Ovary (tissue), 10 donors: Measurements from ENCODE around the gene LEPR. TPM values are rescaled to one million over a fixed set of nuclear protein-coding genes. Genes with fewer than 3 reads are reported as not detected.
A peak's percentile ranks its signal among the peaks of the same experiment; 100 is the strongest.

Experiments used
- DNase-seq, 5 donors: peaks; one replicate each; pipeline ENCODE4 v3.0.0-alpha.2; 2019 to 2020
- H3K27ac ChIP-seq, 2 donors: fragments of 200-600 bp; one replicate each; pipeline versions ENCODE4 v1.5.1 to v1.8.0; 2019 to 2022
- H3K27me3 ChIP-seq: fragments of 200-600 bp; one replicate; pipeline ENCODE4 v1.8.0; 2022
- H3K36me3 ChIP-seq: fragments of 200-600 bp; sonication (generic); one replicate; pipeline ENCODE4 v1.5.1; 2019
- H3K4me1 ChIP-seq: one replicate; pipeline ENCODE4 v1.8.1; 2013; ENCODE audit warnings: mild to moderate bottlenecking, moderate library complexity; ENCODE audit not compliant: insufficient read depth
- H3K4me3 ChIP-seq: fragments of 200-600 bp; sonication (generic); one replicate; pipeline ENCODE4 v1.5.1; 2017
- H3K9me3 ChIP-seq, 2 donors: fragments of 200-600 bp in 1 of 2; sonication (generic) in 1 of 2; one replicate each; pipeline versions ENCODE4 v1.5.1 to v1.8.1; 2013 to 2019; ENCODE audit warnings: mild to moderate bottlenecking in 1 of 2, moderate library complexity in 1 of 2
- EP300 ChIP-seq: sonication (generic); formaldehyde crosslinking; IDR thresholded peaks from one replicate; pipeline ENCODE4 v1.6.1; 2017; ENCODE audit warnings: antibody characterized with exemption
- POLR2A ChIP-seq: fragments of 450-650 bp; IDR thresholded peaks from one replicate; pipeline ENCODE4 v1.6.1; 2017; ENCODE audit warnings: antibody characterized with exemption, mild to moderate bottlenecking, moderate library complexity
- WGBS, 3 donors: extraction: QIAGEN DNeasy Blood & Tissue Kit in 1 of 3; methylation state at CpG; one replicate each; pipeline versions ENCODE4 v1.1.5 to v1.1.7; 2013 to 2017; 5-methylcytosine and 5-hydroxymethylcytosine counted together
- intact Hi-C, 4 donors: fragments of 100-400 bp; cut with DNase I; formaldehyde crosslinking; loops; one replicate each; pipeline versions ENCODE4 v1.11.0 to v1.15.1; 2022 to 2023
- long read RNA-seq, 3 donors: library from polyadenylated mRNA in 2 of 3; unstranded in 2 of 3; transcript quantifications; one replicate each; pipeline ENCODE4 v2.0.0 and lab custom pipeline, GENCODE V29; 2021 to 2026
- polyA plus RNA-seq, 2 donors: library from polyadenylated mRNA; stranded (reverse); fragments of 200-250 nt in 1 of 2; fragments of 350-450 nt in 1 of 2; fragmentation: Illumina TruSeq in 1 of 2; extraction: RNeasy Lipid Tissue Mini Kit (QIAGEN cat#74804) in 1 of 2; gene quantifications; one replicate each; pipeline ENCODE4 v1.2.3, GENCODE V29; 2013 to 2014
- total RNA-seq, 7 donors: library from RNA; depleted of rRNA in 2 of 7; stranded (reverse); fragments of >200 nt in 2 of 7; fragmentation: NEBNext Ultra II Directional in 3 of 7; extraction: Animal tissue kit (Norgen Biotek cat#: 25700) in 3 of 7; gene quantifications; one replicate each; pipeline versions ENCODE4 v1.1.0 to v1.2.4, GENCODE V29; 2016 to 2023
- TF ChIP-seq, protein P1 (sequence below), 3 donors: fragments of 450-650 bp in 2 of 3; fragments of 200-600 bp in 1 of 3; IDR thresholded peaks; one replicate each; pipeline versions ENCODE4 v1.5.1 to v1.8.0; 2016 to 2022; ENCODE audit warnings: antibody characterized with exemption in 3 of 3, mild to moderate bottlenecking in 1 of 3
- donor health status: DM: no; HTN: no; CAD: no; lungs with moderate emphysema.
- donor health status: DM: no; HTN: no; CAD: no.
- donor health status: Bipolar disorder and iron deficiency.
- donor health status: DM: yes; HTN: yes; CAD: no.
- donor health status: DM: no; HTN: no; CAD: no.
- donor health status: DM: yes; HTN: yes; CAD: no.

LEPR gene
- 100 to 1,000 TPM in 1 of 7 donors, 10 to 100 TPM in 6; 21.2 to 108 (median 34.6) TPM for total RNA-seq
- 10 to 100 TPM; 28.8 to 29.2 TPM for polyA plus RNA-seq
- long read RNA-seq, donor 1, full-length matches to known transcripts = 17 of 41 reads
- long read RNA-seq, donor 1, partial matches to known transcripts = 3 of 41 reads
- long read RNA-seq, donor 1, other reads (novel, unspliced or antisense) = 21 of 41 reads
- long read RNA-seq, donor 2, full-length matches to known transcripts = 1 of 1 reads
- long read RNA-seq, donor 2, partial matches to known transcripts = 0 of 1 reads
- long read RNA-seq, donor 2, other reads (novel, unspliced or antisense) = 0 of 1 reads
- long read RNA-seq, donor 3, full-length matches to known transcripts = 17 of 56 reads
- long read RNA-seq, donor 3, partial matches to known transcripts = 1 of 56 reads
- long read RNA-seq, donor 3, other reads (novel, unspliced or antisense) = 38 of 56 reads

GRCh38 chr1:65420590-65421350 is at the start of gene LEPR, which contains the start of gene LEPROT:
Gene LEPR, plus strand, starts transcription at chr1:65420668. Its CDS starts 144,898 bp downstream, at chr1:65565566.
Gene LEPROT, plus strand, starts transcription at chr1:65420668. Its CDS starts 57 bp downstream, at chr1:65420725.
- no peak for TF ChIP-seq EP300
- peak; percentile 84 for TF ChIP-seq POLR2A
- 0 to 1% (median 0%) methylated on average over 34 to 60 of the region's 60 CpGs for WGBS, 3 donors
- DNase-seq = no peak
- Histone ChIP-seq H3K27ac (peak within 1 kb of the TSS; percentile 67 to 96), H3K27me3 (no peaks in the 10 kb centered on the region), H3K4me1 (peaks cover 16% of the 10 kb centered on the region), H3K4me3 (peak within 1 kb of the TSS; percentile 95), H3K36me3 (no peaks in the 10 kb centered on the region), H3K9me3 (no peaks in the 10 kb centered on the region)
- intact Hi-C loops = loop anchor here in 2 of 4 donors (5.0 to 10.0 kb wide), 4 partner anchors 166 to 356 kb away; no protein-coding TSS in a partner anchor

GRCh38 chr1:65371544-65371943 is 48.9 kb upstream of the LEPR start:
- Histone ChIP-seq H3K27me3 (no peaks in the 10 kb centered on the region), H3K36me3 (no peaks in the 10 kb centered on the region), H3K4me3 (no peak overlapping the region), H3K27ac (no peak overlapping the region), H3K9me3 (no peaks in the 10 kb centered on the region), H3K4me1 (no peaks in the 10 kb centered on the region)
- intact Hi-C loops = no loop called here
- 84 to 94% (median 91%) methylated on average over 3 of the region's 3 CpGs for WGBS, 3 donors
- DNase-seq = no peak
- TF ChIP-seq POLR2A (no peak), EP300 (no peak)
- TF ChIP-seq, protein P1, sequence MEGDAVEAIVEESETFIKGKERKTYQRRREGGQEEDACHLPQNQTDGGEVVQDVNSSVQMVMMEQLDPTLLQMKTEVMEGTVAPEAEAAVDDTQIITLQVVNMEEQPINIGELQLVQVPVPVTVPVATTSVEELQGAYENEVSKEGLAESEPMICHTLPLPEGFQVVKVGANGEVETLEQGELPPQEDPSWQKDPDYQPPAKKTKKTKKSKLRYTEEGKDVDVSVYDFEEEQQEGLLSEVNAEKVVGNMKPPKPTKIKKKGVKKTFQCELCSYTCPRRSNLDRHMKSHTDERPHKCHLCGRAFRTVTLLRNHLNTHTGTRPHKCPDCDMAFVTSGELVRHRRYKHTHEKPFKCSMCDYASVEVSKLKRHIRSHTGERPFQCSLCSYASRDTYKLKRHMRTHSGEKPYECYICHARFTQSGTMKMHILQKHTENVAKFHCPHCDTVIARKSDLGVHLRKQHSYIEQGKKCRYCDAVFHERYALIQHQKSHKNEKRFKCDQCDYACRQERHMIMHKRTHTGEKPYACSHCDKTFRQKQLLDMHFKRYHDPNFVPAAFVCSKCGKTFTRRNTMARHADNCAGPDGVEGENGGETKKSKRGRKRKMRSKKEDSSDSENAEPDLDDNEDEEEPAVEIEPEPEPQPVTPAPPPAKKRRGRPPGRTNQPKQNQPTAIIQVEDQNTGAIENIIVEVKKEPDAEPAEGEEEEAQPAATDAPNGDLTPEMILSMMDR (IDR thresholded peaks at IDR 0.05) = no peak

GRCh38 chr1:65372557-65372956 is 47.9 kb upstream of the LEPR start:
- Histone ChIP-seq H3K9me3 (no peaks in the 10 kb centered on the region), H3K27ac (no peak overlapping the region), H3K4me3 (no peak overlapping the region), H3K4me1 (no peaks in the 10 kb centered on the region), H3K36me3 (no peaks in the 10 kb centered on the region), H3K27me3 (no peaks in the 10 kb centered on the region)
- WGBS, 3 donors = 55 to 64% (median 58%) methylated on average over 1 of the region's 1 CpG
- no peak for DNase-seq
- intact Hi-C loops = no loop called here
- TF ChIP-seq, protein P1 (IDR thresholded peaks at IDR 0.05) = no peak
- no peak for TF ChIP-seq POLR2A
- TF ChIP-seq EP300 = no peak

DNA sequence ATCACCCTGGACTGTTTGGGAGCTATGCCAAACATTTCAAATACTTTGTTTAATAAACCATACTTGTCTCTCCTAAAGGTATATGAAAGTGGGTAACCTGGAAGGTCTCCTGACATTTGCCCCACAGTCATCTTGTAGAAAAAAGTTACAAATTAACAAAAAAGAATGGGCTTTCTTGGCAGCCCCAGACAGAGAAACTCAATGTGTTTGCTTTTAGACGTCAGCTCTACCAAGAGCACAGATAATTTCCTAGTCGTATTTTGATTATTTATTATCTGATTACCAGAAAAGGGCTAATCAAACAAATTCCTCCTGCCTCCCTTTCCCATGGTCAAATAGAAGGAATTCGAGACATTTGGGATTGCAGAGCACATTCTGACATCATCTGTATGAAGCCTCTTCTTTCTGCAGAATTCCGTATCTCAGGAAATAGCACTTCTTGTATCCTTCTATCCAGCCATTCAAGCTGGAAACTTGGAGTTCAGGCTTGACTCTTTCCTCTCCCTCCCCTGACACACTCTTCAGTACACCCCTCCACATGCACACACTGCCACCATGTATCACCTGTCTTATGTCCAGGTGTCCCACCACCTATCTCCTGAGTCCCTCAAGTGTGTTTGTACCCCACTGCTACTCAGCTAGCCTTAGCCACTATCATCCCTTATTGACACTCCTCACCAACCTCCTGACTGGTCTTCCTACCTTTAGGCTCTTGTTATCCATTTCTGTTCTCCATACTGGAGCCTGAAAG is 42.8 kb upstream of the LEPR start:
- Histone ChIP-seq H3K4me1 (no peaks in the 10 kb centered on the region), H3K27me3 (no peaks in the 10 kb centered on the region), H3K4me3 (no peak overlapping the region), H3K9me3 (no peaks in the 10 kb centered on the region), H3K27ac (no peak overlapping the region), H3K36me3 (no peaks in the 10 kb centered on the region)
- no peak for DNase-seq
- WGBS, 3 donors = 51 to 70% (median 62%) methylated on average over 4 of the region's 4 CpGs
- no peak for TF ChIP-seq EP300
- TF ChIP-seq POLR2A = no peak
- TF ChIP-seq, protein P1 (IDR thresholded peaks at IDR 0.05) = no peak
- intact Hi-C loops = no loop called here
